Stimulated activated CD4-positive, alpha-beta T cell treated with anti-CD3 and anti-CD28 coated beads, Interleukin-15, amount 100 ng/mL, for 48 hours (primary cell): ENCODE data around the gene C1QTNF2.

Experiments
- DNase-seq, 2 donors: peaks; one replicate each; pipeline ENCODE4 v3.0.0-alpha.2; 2020; ENCODE audit warnings: low read depth in 2 of 2

The C1QTNF2 gene

GRCh38 chr5:160369990-160370712 is at the start of gene C1QTNF2:
Gene C1QTNF2, minus strand, starts transcription at chr5:160370626. Its CDS starts 15,615 bp downstream, at chr5:160355011.
- DNase-seq, result no peak

- DNase-seq, result no peak
Observed at GRCh38 chr5:160420331-160420610, 49.8 kb upstream of the C1QTNF2 start.

GRCh38 chr5:160419458-160420330 is 49.3 kb upstream of the C1QTNF2 start:
- DNase-seq, result no peak

- peak; percentile 89 to 93 for DNase-seq
Observed at GRCh38 chr5:160418561-160419457, 48.4 kb upstream of the C1QTNF2 start, which contains the start of gene SLU7. Gene SLU7, minus strand, starts transcription at chr5:160419081. Its CDS starts 3,787 bp downstream, at chr5:160415294.

GRCh38 chr5:160399402-160400353 is 29.3 kb upstream of the C1QTNF2 start, which contains the start of gene FAM200C:
Gene FAM200C, minus strand, starts transcription at chr5:160400054. Its CDS starts 4,564 bp downstream, at chr5:160395490.
- peak; percentile 48 to 57 for DNase-seq

GRCh38 chr5:160398806-160399205 is 28.4 kb upstream of the C1QTNF2 start:
- DNase-seq, result no peak

- no peak for DNase-seq
Observed at GRCh38 chr5:160397492-160397891, 27.1 kb upstream of the C1QTNF2 start.

- no peak for DNase-seq
Observed at GRCh38 chr5:160395111-160395510, 24.7 kb upstream of the C1QTNF2 start.

GRCh38 chr5:160390787-160391696 is 20.6 kb upstream of the C1QTNF2 start:
- DNase-seq, result no peak

- no peak for DNase-seq
Observed at GRCh38 chr5:160387445-160387844, 17.0 kb upstream of the C1QTNF2 start.

- no peak for DNase-seq
Observed at GRCh38 chr5:160385496-160385895, 15.1 kb upstream of the C1QTNF2 start.

GRCh38 chr5:160384681-160385080 is 14.3 kb upstream of the C1QTNF2 start:
- no peak for DNase-seq

GRCh38 chr5:160382346-160382745 is 11.9 kb upstream of the C1QTNF2 start:
- DNase-seq, result no peak

- DNase-seq, result no peak
Observed at GRCh38 chr5:160380041-160380440, 9.6 kb upstream of the C1QTNF2 start.

GRCh38 chr5:160379511-160379910 is 9.1 kb upstream of the C1QTNF2 start:
- DNase-seq, result no peak

GRCh38 chr5:160378330-160378729 is 7.9 kb upstream of the C1QTNF2 start:
- DNase-seq, result no peak

- no peak for DNase-seq
Observed at GRCh38 chr5:160377651-160378050, 7.2 kb upstream of the C1QTNF2 start.

GRCh38 chr5:160376416-160376815 is 6.0 kb upstream of the C1QTNF2 start:
- no peak for DNase-seq

GRCh38 chr5:160375701-160376100 is 5.3 kb upstream of the C1QTNF2 start:
- no peak for DNase-seq

GRCh38 chr5:160375166-160375565 is 4.7 kb upstream of the C1QTNF2 start:
- no peak for DNase-seq
